ENCODE data around the gene TARBP1.

- no peak for TF ChIP-seq CTCF (IDR thresholded peaks at IDR 0.05)
- no peak for TF ChIP-seq POLR2A (IDR thresholded peaks at IDR 0.05)
Observed at GRCh38 chr1:234348964-234349363, 130.0 kb downstream of the TARBP1 start.

All from thyroid gland (tissue), 4 donors.